ENCODE measurements around the gene ATP5MC2. TPM values are rescaled to one million over a fixed set of nuclear protein-coding genes. Genes with fewer than 3 reads are reported as not detected.

The ATP5MC2 gene
- total RNA-seq, 1 experiment from 2014 or later = 322 TPM

GRCh38 chr12:53676656-53677015 lies 753 bp upstream of the ATP5MC2 start:
- peak overlapping the region; percentile 43 for H3K9ac ChIP-seq (ENCODE audit: low read length)
- TF ChIP-seq EZH2phosphoT487 (IDR thresholded peaks at IDR 0.05; ENCODE audit: borderline replicate concordance, low read length) = no peak
- TF ChIP-seq CTCF (conservative IDR thresholded peaks at IDR 0.05; ENCODE audit: low read depth, low read length) = no peak
- TF ChIP-seq EZH2 (IDR thresholded peaks at IDR 0.05; ENCODE audit: low read length, unreplicated experiment) = no peak
- DNase-seq (no peak), ATAC-seq (peak; percentile 2; the same call in 1 of the 2 replicates)
- H3K4me3 ChIP-seq (ENCODE audit: low read length) = peak overlapping the region; percentile 59
- ChIA-PET POLR2A (ENCODE audit: unreplicated experiment) (interaction anchor here (0.6 to 1.4 kb wide), 2 partner anchors 18 to 134 kb away, joined by 3 to 10 read pairs; no protein-coding TSS in a partner anchor), CTCF (interaction anchor here (0.7 to 2.2 kb wide), 4 partner anchors 54 to 353 kb away, joined by 3 to 15 read pairs (median 4); partner anchors contain the start of gene TARBP2)
- H3F3A ChIP-seq (ENCODE audit: low read length, unreplicated experiment) = no peaks in the 10 kb centered on the region
- peaks cover 5% of the 10 kb centered on the region; the same call in 1 of the 2 replicates for H3K36me3 ChIP-seq (ENCODE audit: low read depth, low read length)
- peaks cover 16% of the 10 kb centered on the region for H3K4me1 ChIP-seq (ENCODE audit: insufficient read depth, low read length)
- no peaks in the 10 kb centered on the region for H3K9me2 ChIP-seq (replicated peaks; ENCODE audit: low read length)
- BruUV-seq (replicated peaks) = TSS peak; percentile 91
- no peak overlapping the region; the same call in 1 of the 2 replicates for H3K27ac ChIP-seq (ENCODE audit: low read length)
- H3K27me3 ChIP-seq (ENCODE audit: low read length) = no peaks in the 10 kb centered on the region
- peaks cover 20% of the 10 kb centered on the region for H3K79me2 ChIP-seq (ENCODE audit: low read length)
- peak overlapping the region; percentile 93 for H2AFZ ChIP-seq (ENCODE audit: low read length)
- intact Hi-C loops (cut with micrococcal nuclease) = loop anchor here (1.0 to 2.0 kb wide), 5 partner anchors 17 to 133 kb away; partner anchors contain the start of gene ATF7
- H3K9me3 ChIP-seq (ENCODE audit: low read length) = no peaks in the 10 kb centered on the region
- H4K20me1 ChIP-seq (ENCODE audit: low read length) = no peaks in the 10 kb centered on the region
- peak overlapping the region; percentile 80 for H3K4me2 ChIP-seq (ENCODE audit: low read length)

GRCh38 chr12:53674977-53675700 lies 744 bp downstream of the ATP5MC2 start:
- peak overlapping the region; percentile 84 for H2AFZ ChIP-seq (ENCODE audit: low read length)
- BruUV-seq (replicated peaks) = TSS peak; percentile 64
- ChIA-PET POLR2A (ENCODE audit: unreplicated experiment) (interaction anchor here (0.6 to 1.4 kb wide), 3 partner anchors 17 to 132 kb away, joined by 3 to 10 read pairs (median 8); no protein-coding TSS in a partner anchor), CTCF (interaction anchor here (0.6 to 2.2 kb wide), 6 partner anchors 16 to 174 kb away, joined by 3 to 15 read pairs (median 5); partner anchors contain the start of gene TARBP2)
- ATAC-seq = no peak
- intact Hi-C loops (cut with micrococcal nuclease) = no loop called here
- peaks cover 16% of the 10 kb centered on the region for H3K4me1 ChIP-seq (ENCODE audit: insufficient read depth, low read length)
- H3K36me3 ChIP-seq (ENCODE audit: low read depth, low read length) = peaks cover 15% of the 10 kb centered on the region
- peak; percentile 5 for DNase-seq
- H3K4me2 ChIP-seq (ENCODE audit: low read length) = peak overlapping the region; percentile 86
- H3K27me3 ChIP-seq (ENCODE audit: low read length) = no peaks in the 10 kb centered on the region
- no peaks in the 10 kb centered on the region for H3K9me3 ChIP-seq (ENCODE audit: low read length)
- H3K4me3 ChIP-seq (ENCODE audit: low read length) = peak overlapping the region; percentile 72
- H3F3A ChIP-seq (ENCODE audit: low read length, unreplicated experiment) = no peaks in the 10 kb centered on the region
- H3K79me2 ChIP-seq (ENCODE audit: low read length) = peaks cover 20% of the 10 kb centered on the region
- H3K9me2 ChIP-seq (replicated peaks; ENCODE audit: low read length) = no peaks in the 10 kb centered on the region
- TF ChIP-seq EZH2 (IDR thresholded peaks at IDR 0.05; ENCODE audit: low read length, unreplicated experiment) (no peak), EZH2phosphoT487 (IDR thresholded peaks at IDR 0.05; ENCODE audit: borderline replicate concordance, low read length) (no peak), CTCF (conservative IDR thresholded peaks at IDR 0.05; ENCODE audit: low read depth, low read length) (no peak)
- peak overlapping the region; percentile 83 for H3K9ac ChIP-seq (ENCODE audit: low read length)
- H3K27ac ChIP-seq (ENCODE audit: low read length) = peak overlapping the region; percentile 62
- no peaks in the 10 kb centered on the region for H4K20me1 ChIP-seq (ENCODE audit: low read length)
